HG03439 (cell line): Measurements from ENCODE around the gene MYO5C.
A peak's percentile ranks its signal among the peaks of the same experiment; 100 is the strongest.

Source experiments
- ATAC-seq: cut with Tn5 transposase; IDR thresholded peaks from one replicate; pipeline ENCODE4 v1.9.1; 2021; ENCODE audit warnings: mild to moderate bottlenecking, moderate library complexity; ENCODE audit not compliant: unreplicated experiment

MYO5C gene

DNA sequence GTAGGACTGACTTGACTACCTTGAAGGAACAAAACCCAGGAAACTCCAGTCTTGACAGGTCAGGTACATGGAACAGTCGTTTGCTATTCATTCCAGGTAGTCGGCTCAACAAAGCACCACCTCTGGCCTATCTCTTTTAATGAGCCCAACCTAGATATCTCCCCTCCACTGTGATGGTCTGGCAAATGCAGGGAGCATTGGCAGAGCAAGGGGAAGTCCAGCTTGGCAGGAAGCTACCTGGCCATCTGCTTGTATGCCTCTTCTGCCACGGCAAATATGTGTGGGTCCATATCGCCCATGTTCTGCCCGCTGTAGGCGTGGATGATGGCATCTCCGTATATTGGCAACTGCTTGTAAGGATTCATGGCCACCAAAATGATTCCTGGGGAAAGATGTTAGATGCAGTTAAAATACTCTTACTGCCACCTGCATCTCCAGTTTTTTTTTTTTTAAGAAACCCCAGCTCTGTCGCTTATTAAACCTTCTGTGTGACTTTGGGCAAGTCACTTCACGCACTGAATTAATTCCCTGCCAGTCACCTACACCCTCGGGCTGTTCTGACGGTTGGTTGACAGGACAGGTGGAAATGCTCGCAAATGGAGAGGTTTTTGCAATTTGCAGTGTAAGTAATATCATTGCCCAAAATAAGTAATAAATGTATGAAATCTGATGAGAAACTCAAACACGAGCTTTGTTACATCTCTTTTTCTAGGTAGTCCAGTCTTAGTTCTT, 16.8 kb downstream of the MYO5C start:
- ATAC-seq, result no peak

DNA sequence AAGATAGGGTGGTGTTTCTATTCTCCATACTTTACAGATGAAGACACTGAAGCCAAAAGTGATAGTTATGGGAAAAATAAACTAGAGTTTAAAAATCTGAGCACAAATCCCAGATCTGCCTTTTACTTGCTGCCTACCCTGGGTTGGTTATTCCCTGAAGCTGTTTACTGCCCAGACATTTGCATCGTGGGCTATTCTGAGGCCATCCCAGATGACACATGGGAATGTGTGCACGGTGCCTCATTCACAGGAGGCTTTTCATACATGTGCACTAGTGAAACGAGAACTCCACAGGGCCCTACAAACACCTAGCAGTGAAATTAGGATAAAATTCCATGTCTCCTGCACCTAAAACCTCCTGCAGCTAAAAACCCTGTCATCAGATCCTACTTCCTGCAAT, 17.5 kb downstream of the MYO5C start:
- no peak for ATAC-seq

DNA sequence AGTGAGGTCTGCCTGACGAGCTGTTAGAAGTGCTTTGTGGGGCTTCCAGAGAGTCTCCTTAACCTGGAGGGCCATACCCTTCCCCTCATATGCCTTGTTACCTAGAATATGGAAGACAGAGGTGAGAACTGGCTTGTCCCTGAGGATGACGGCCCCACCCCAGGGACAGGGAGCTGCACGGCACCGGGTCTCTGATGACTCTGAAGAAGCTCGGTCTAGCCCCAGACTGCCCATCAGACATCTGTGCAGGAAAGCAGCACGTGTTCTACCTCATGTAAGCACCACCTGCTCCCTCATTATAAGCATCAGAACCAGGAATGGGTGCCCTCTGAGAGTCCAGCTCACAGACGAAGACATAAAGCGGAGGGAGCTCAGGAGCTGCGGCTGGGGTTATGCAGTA, 18.0 kb downstream of the MYO5C start:
- no peak for ATAC-seq

DNA sequence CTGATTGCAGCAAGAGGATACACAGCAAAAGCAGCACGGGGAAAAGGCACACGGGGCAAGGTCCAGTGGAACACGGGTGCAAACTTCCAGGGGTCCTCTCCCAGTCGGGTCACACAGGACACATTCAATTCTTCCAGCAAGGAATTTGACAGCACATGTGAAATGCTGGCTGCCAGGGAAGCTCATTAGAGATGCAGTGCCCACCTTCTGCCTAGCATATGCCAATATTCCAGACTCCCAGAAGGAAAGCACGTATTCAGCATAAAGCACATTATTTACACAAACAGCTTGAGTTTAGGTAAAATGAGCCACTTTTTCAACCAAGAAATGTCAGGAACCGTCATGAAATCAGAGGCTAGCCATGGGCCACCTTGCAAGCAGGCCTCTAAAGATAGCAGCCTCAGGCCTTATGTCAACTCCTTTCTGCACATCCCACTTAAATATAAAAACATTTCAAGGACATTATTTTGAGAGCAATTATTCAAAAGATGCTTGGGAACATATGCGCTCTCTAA, 19.3 kb downstream of the MYO5C start:
- ATAC-seq, result no peak

DNA sequence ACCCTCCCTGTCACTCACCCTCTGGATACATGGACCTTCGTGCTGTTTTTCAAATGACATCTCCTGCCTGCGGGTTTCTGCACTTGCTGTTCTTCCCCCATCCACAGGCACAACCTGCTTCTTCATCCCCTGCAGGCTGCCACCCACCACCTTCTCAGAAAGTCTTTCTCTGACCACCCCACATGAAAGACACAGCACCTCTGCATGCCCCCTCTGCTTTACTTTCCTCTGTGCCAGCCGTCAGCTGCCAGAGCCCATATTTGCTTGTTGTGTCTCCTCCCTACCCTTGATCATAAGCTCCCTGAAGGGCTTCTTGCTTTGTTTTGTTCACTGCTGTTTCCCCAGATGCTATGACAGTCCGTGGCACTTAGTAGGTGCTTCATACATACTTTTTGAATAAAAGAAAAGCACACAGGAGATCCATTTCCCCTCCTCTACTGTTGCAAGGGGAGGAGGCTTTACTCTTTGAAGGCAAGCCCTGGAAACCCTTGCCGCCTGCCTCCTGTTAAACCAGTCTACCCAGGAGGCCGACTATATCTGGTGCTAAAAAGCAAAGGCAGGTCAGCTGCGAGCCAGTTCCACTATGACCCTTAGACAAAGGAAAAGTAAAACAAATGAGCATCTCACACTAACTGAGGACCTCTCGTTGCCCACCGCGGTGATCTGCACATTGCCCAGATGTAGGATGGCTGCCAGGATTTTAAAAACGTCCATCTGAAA, 31.9 kb downstream of the MYO5C start:
- no peak for ATAC-seq

DNA sequence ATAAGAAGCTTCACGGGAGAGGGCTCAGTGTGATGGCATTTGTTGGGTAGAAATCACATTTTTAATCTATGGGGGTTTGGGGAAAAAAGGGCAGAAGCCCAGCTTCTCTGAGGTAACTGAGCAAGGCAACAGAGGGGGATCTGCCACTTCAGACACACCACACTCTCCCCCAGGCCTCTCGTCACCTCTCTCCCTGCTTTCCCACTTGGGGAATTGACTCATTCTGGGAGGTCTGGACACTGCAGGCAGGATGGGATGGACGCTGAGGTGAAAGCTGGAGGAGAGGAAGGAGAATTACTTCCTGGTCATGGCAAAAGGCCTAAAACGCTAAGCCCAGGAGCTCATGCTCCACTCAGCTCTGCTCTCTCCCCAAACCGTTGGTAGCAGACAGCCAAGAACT, 33.2 kb downstream of the MYO5C start:
- no peak for ATAC-seq

DNA sequence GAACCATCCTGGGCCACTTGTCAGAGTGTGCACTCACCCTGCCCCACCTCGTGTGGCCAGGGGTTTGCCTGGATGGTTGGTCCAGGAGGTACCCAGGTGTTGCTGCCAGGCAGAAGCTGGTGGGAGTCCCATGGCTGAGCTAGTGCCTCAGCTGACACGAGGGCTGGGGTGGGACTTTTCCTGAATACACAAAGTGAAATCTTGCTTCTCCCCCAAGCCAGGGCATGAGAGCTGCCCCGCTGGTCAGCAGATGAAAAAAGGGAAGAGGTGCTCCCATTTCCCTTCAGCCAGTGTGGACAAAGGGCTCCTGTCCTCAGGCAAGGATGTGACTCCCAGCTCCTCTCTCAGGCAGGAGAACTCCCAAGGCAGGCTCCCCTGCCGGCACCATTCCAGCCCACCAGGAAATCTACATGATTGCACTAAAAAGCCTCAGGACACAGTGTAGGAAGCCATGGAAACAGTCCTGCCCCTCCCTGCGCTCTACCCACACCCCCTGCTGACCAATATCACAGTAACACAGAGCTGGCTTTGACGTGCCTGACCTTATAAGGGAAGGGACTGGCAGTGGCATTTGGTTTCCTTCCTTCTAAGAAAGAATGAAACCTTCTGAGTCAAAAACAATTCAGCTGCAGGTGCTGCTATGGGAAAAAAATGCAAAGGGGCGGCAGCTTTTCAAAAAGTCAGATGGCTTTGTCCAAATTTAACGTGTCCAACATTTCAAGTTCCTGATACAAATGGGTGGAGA, 33.9 kb downstream of the MYO5C start:
- ATAC-seq, result peak; percentile 97

DNA sequence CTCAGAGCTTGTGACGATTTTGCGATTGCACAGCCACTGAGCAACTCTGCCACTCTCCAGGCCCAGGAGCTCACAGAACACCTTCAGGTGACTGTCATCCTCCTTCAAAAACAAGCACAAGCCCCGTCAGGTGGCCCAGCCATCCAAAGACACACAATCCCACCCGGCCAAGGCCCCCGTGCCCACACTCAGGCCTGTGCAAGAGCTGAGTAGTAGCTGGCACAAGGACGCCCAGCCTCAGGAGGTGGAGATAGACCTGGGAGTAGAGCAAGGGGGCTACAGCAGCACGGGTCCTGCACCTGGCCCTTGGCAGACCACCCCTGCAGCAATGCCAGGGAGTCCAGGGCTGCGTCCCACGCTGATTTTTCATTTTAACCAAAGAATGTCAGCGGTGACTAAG, 34.6 kb downstream of the MYO5C start:
- no peak for ATAC-seq

DNA sequence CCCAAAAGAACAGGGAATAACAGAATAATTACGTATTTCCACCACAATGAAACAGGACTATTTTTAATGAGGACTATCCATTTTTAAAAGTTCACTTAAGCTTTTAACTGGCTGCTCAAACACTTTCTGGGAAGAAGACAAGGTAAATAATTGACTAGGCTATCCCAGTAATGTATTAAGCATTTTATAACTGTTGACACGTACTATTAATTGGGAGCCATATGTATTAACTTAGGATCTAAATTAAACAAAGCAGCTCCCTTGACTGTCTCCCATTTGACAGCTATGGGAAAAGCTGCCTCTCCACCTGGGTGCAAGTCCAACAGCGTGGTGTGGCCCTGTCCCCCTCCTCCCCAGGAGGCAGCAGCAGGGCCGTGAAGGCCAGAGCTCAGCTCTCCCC, 36.1 kb downstream of the MYO5C start:
- no peak for ATAC-seq

DNA sequence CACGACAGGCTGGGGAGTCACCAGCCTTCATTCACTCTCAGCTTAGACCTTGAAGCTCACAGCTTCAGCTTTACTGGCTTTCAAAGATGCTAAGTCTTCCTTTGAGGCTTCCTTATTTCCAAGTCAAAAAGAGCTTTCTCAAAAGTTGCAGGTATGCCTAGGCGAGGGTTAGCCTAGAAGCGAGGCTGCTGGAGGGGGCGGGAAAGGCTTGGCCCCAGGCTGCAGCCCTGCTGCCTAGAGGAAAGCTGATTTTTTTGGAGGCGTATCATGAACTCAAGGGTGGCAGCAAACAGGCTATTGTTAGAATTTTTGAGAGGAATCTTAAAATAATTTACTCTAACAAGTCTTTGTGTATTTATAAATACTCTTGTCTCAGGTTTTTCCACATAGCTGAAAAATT, 37.1 kb downstream of the MYO5C start:
- no peak for ATAC-seq

DNA sequence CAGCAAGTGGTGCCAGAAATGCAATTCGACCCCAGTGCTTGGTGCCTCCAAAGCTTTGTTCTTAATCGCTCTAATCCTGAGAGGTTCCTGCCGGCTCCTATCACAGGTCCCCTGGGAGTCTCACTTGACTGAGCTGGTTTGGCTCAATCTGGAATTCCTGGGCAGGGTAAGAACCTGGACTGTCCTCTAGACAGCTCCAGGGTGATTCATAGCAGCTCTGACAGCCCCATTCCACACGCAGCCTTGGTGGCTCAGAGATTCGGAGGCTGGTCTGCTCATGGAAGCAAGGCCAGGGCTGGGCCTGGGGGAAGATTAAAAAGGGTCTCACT, 37.9 kb downstream of the MYO5C start:
- ATAC-seq, result no peak

DNA sequence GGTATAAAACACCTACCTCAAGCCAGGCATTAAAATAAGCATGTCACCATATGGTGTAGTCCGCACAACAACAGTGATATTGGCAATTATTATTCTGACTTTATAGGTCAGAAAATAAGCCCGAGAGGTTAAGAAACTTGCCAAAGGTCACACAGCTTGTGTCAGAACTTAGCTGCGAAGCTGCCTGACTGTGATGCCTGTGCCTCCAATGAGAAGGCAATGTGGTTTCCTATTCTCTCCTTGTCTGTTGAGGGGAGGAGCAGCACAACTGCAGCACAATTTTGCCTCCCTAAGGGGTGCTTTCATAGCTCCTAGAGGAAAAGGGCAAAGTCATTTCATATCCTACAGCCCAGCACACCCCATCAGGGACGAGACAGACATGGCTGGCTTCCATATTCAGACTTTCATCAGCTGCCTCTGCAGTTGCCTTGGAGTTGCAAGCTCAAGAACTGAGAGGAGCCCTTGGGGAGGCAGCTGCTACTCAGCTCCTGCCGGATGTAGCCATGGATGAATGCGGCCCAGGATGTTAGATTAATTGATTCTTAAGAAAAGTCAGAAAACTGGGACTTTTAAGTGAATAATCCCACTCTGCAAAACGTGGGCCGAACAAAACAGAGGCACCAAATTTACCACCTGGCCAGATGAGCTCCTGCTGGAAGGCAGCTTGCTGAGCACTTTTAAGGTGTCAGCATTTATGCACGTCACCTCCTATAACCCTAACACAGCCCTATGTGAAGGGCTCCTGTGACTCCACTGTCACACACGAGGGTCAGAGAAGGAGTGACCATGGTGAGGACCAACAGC, 38.5 kb downstream of the MYO5C start:
- no peak for ATAC-seq

DNA sequence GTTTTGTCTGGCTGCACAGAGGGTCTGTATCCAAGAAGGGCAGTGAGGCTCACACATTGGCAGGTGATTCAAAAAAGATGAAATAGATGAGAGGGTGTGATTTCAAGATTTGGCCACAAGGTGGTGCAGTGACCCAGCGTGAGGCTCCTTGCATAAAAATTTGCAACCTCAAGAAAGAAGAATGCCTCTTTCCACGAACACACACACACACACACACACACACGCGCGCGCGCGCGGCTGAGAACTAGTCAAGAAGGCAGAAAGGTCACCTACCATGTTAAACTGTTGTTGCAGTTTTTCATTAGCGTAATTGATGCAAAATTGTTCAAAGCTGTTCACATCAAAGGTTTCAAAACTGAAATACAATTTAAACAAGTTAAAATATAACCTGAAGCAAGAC, 39.2 kb downstream of the MYO5C start:
- peak; percentile 47 for ATAC-seq

DNA sequence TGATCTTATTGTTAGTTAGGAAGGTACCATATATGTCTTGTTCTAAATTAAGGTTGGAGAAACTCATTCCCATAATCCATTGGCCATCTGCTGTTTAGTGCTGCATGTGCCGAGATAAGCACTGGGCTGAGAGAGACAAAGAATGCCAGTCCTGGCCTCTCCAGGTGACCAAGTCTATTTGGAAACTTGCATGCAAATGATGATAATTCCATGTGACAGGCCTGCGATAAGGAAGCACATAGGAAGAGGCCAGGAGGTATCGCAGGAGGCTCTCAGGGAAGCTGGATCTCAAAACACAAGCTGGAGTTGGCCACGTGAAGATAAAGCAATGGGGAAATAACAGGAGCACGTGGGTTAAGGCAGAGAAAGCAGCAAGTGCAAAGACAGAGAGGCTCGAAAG, 39.7 kb downstream of the MYO5C start:
- ATAC-seq, result peak; percentile 9

DNA sequence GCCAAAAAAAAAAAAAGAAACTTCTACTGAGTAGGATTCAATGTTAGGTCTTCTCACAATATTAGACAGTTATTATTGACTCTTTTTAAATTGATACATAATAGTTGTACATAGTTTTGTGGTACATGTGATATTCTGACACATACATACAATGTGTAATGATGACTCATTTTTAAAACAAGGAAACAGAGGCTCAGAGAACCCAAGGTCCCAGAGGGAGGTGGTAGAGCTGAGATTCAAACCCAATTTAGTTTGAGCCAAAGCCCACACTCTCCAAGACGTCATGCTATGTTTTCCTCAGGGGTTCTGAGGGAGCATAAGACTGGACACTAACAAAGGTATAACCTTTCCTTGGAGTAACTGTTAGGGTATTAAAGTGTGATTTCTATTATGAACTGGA, 40.6 kb downstream of the MYO5C start:
- ATAC-seq, result no peak

DNA sequence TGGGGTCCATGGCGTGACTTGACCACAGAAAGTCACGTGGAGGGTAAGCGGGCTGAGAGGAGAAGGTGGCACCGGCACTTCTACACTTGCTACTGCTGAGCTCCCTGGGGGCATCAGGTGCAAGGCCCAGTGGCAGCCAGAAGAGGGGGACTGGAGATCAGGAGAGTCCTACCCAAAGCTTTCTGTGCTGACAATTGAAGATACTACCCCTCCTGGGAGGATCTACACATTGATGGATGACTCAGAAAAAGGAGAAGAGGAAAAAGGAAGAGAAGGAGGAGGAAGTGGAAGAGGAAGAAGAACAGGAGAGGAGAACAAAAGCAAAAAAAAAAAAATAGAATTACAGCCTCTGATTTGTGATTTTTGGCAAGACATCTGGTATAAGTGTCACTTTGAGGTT, 41.2 kb downstream of the MYO5C start:
- ATAC-seq, result no peak

DNA sequence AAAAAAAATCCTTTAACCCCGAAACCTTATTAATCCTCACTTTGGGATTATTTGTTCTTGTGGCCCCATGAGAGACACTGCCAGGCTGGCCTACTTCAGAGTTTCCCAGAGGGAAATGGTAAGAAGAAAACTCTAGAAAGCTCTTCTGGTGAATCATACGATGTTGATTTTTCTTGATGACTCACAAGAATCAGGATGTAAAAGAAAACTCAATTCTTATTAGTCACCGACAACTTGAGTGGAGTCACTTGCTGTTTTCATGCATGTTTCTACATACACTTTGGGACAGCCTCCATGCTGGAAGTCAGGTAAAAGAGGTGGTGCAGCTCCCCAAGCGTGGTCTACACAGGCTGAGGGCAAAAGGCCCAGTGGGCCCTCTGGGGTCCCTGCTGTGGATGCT, 42.8 kb downstream of the MYO5C start:
- no peak for ATAC-seq

DNA sequence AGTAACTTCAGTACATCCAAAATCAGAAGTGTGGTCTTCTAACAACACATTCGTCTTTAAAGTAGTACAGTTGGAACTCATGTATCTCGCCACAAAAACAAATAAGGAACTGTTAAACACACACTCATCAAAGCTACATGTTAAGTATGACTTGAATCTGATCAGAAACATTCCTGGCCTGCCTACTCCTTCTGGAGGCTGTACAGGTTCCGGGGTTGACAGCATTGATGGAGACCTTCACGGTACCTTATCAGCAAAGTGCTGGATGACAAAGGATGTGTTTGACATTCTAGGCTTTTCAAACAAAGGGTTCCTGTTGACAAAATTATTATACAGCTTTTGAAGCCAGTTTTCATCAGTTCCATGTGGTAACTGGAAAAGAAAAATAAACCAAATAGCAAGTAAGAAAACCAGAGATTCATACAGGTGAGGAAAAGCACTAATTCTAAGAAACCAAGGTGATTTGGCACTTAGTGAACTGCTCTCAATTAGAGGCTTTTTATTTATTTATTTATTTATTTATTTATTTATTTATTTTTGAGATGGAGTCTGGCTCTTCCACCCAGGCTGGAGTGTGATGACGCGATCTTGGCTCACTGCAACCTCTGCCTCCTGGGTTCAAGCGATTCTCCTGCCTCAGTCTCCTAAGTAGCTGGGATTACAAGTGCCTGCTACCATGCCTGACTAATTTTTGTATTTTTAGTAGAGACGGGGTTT, 44.3 kb downstream of the MYO5C start:
- ATAC-seq, result no peak

DNA sequence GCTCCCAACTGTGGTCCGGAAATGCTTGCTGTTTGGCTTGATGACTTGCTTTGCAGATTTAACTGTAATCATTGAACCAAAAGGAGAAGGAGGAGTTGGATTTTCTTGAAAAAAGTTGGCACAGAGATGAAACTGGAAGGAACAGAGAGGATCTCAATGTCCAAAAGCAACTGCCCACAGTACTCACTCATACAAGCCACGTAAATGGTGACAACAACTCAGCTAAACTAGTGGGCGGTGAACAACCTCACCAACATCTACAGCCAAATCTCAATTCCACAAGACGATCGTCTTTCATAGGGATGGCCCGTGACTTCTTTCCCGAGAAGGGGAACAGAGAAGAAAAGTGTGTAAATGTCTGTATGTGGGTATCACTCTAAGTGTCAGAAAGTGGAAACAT, 48.1 kb downstream of the MYO5C start:
- ATAC-seq, result no peak

DNA sequence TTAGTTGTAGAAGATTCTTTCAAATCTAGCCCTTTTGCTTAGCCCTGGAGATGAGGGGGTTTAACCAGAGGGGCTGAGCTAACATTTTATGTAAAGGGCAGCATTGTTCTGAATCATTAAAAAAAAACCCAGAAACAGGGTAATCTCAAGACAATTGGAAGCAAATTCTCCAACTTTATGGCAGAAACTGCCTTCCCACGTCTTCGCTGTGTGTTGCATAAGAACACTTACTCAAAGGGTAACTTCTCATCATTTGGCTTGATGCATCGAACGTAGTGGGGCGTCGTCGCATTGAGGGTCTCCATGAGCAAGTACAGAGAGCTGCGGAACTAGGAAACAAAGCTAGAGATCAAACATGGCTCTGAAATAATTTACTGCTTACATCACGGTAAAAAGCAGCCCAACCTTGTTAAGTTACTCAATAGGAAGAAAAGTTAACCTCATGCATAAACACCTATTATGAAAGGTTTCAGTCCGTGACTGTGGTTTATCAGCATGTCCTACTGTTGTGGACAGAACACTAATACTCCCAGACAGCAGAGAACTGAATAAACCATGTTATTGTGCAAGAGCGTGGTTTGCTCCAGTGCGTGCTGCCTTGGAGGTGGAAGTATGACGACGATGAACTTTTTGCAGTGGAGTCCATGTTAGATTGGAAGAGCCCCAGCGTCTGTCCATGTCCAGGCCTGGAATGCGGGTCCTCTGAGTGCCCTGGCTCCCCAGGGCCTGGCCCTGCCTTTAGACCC, 48.7 kb downstream of the MYO5C start:
- no peak for ATAC-seq
